Liver (tissue), 3 donors: Measurements from ENCODE around the gene RASD2.

Source experiments
- CTCF ChIP-seq: fragments of 150-350 bp; IDR thresholded peaks from 2 replicates; pipeline ENCODE4 v1.5.1; 2017; ENCODE audit warnings: improper control_type of control experiment, low read depth, low read length; ENCODE audit not compliant: missing input control
- RXRA ChIP-seq, 2 donors: IDR thresholded peaks; 2 replicates each; pipeline ENCODE4 v1.6.1; 2017 to 2018; ENCODE audit warnings: antibody characterized with exemption in 2 of 2, mild to moderate bottlenecking in 1 of 2
- donor health status: healthy.
- donor health status: healthy.

- TF ChIP-seq CTCF (no peak), RXRA (IDR thresholded peaks at IDR 0.05) (no peak)
These were observed 57.2 kb downstream of the RASD2 start for GRCh38 chr22:35597692-35598395.
